ENCODE results near the gene SLC44A3.

Gene SLC44A3

GRCh38 chr1:94942171-94943128, 122.3 kb downstream of the SLC44A3 start:
- H3K4me1 ChIP-seq (ENCODE audit: control insufficient read depth, insufficient read depth, low read length): no peaks in the 10 kb centered on the region
- TF ChIP-seq ZNF645 (tag by site-specific recombination; IDR thresholded peaks at IDR 0.05): no peak
- no peak for TF ChIP-seq YY2 (tag by site-specific recombination; IDR thresholded peaks at IDR 0.05)
- no peak for TF ChIP-seq ZNF596 (tag by site-specific recombination; IDR thresholded peaks at IDR 0.05)
- no peak for TF ChIP-seq ZNF280C (tag by site-specific recombination; IDR thresholded peaks at IDR 0.05)
- no peak for TF ChIP-seq ZBTB20 (tag by site-specific recombination; IDR thresholded peaks at IDR 0.05)
- TF ChIP-seq PRDM4 (tag by site-specific recombination; IDR thresholded peaks at IDR 0.05): no peak
- TF ChIP-seq EGR2 (tag by site-specific recombination; IDR thresholded peaks at IDR 0.05; ENCODE audit: low read depth): no peak
- no peak for TF ChIP-seq ZNF776 (tag by site-specific recombination; IDR thresholded peaks at IDR 0.05; ENCODE audit: borderline replicate concordance)
- no peak for TF ChIP-seq HIC1 (tag by site-specific recombination; IDR thresholded peaks at IDR 0.05)
- no peak for TF ChIP-seq ZNF202 (tag by site-specific recombination; IDR thresholded peaks at IDR 0.05; ENCODE audit: borderline replicate concordance)
- no peak for TF ChIP-seq ZNF239 (tag by site-specific recombination; IDR thresholded peaks at IDR 0.05)
- no peak for TF ChIP-seq ZNF768 (tag by site-specific recombination; IDR thresholded peaks at IDR 0.05)
- no peak for TF ChIP-seq ZNF501 (tag by site-specific recombination; IDR thresholded peaks at IDR 0.05)
- H3K27ac ChIP-seq (ENCODE audit: extremely low read depth, low read depth, low read length): no peak overlapping the region
- H3K4me3 ChIP-seq (ENCODE audit: low read depth, low read length): no peak overlapping the region
- ChIA-PET POLR2A (no interaction called here), CTCF (interaction anchor here (2.8 kb wide), 1 partner anchor 88 kb away, joined by 8 read pairs; no protein-coding TSS in a partner anchor)
- H3K36me3 ChIP-seq (ENCODE audit: control insufficient read depth in 2 of 2, insufficient read depth in 1 of 2, low read length in 2 of 2): no peaks in the 10 kb centered on the region
- H3K9me3 ChIP-seq (ENCODE audit: control insufficient read depth, insufficient read depth, low read depth, low read length): no peaks in the 10 kb centered on the region
